ENCODE data around the gene TMEM196.
"Not testable (repeated sequence)": the region's sequence is repeated elsewhere in the genome, so short reads cannot be mapped to it uniquely, and the experiment has no call there.

The TMEM196 gene

GRCh38 chr7:19707240-19707639 is 66.2 kb downstream of the TMEM196 start:
- DNase-seq (ENCODE audit: low read depth in 2 of 2) = no peak

GRCh38 chr7:19705663-19706062 is 67.8 kb downstream of the TMEM196 start:
- DNase-seq (ENCODE audit: low read depth in 2 of 2) = no peak

DNA sequence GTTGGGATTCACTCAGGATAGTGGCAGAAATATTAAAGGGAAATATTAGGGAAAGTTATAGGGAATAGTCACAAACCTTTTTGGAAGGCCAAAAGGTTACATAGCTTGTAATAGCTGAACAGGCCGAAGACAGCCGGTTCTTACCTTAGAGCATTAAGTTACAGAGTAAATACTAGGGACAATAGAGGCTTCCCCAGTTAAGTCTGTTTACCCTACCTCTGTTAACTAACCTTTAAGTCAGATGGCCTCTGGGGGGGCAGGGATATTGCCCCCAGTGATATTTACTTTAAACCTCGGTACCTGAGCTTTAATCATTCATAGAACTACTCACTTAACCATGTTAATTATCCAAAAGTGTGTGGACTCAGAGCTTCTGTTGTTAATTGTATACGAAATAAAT is 71.9 kb downstream of the TMEM196 start:
- no peak for DNase-seq (ENCODE audit: low read depth in 2 of 2)

DNA sequence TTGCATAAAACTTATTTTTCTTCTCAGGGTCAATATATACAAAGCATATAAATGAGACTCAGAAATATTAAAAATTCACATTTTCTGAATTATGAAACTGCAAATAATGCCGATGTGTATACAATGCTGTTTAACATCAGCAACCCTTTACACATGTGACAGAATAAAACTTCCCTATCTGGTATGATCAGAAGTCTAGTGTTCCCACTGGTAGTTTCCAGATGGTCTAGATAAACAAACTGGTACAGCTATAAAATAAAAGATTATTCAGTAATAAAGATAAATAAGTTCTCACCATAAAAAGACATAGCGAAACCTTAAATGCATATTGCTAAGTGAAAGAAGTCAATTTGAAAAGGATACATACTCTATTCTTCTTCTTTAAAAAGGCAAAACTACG is 72.5 kb downstream of the TMEM196 start:
- no peak for DNase-seq (ENCODE audit: low read depth in 2 of 2)

DNA sequence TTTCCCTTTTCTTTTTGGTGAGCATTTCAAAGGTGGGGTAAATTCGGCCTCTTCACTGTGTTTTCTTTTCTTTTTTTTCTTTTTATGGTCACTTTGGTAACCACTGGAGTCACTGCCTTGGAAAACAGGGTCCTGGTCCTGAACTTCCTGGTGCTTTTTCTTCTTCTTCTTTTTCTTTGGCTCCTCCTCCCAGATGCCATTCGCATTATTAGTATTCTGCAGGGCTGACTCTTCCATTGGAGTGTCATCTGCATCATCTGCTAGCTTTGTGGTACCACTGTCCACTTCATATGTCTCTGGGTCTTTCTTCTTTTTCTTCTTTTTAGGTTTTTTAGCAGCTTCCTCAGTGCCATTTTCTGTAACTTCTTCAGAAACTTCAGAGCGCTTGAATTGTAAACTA is 75.1 kb downstream of the TMEM196 start:
- no peak for DNase-seq (ENCODE audit: low read depth in 2 of 2)

DNA sequence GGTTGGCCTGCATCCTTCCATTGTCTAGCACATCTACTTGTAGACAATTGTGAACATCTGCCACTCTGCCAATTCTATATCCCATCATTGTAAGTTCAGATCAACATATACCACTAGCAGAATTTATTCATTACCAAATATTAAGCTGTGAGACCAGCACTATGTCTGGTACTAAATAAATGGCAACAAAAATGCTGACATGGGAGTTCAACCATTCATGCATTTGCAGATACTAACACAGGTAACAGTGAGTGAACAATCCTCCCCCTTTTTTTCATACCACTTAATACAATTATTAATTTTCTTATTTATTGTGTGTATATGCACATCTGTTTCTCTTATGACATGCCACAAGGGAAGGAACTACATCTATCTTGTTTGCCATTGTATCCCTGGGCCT is 76.5 kb downstream of the TMEM196 start:
- DNase-seq (ENCODE audit: low read depth in 2 of 2) = no peak

- no peak for DNase-seq (ENCODE audit: low read depth in 2 of 2)
Observed at GRCh38 chr7:19692111-19692828, 81.1 kb downstream of the TMEM196 start.

- DNase-seq (ENCODE audit: low read depth in 2 of 2) = no peak
Observed at GRCh38 chr7:19690736-19691135, 82.7 kb downstream of the TMEM196 start.

GRCh38 chr7:19689130-19689529 is 84.3 kb downstream of the TMEM196 start:
- not testable (repeated sequence) for DNase-seq (ENCODE audit: low read depth in 2 of 2)

- no peak for DNase-seq (ENCODE audit: low read depth in 2 of 2)
Observed at GRCh38 chr7:19681596-19681995, 91.8 kb downstream of the TMEM196 start.

GRCh38 chr7:19677180-19677579 is 96.2 kb downstream of the TMEM196 start:
- no peak for DNase-seq (ENCODE audit: low read depth in 2 of 2)

GRCh38 chr7:19675816-19676215 is 97.6 kb downstream of the TMEM196 start:
- no peak for DNase-seq (ENCODE audit: low read depth in 2 of 2)

GRCh38 chr7:19674266-19674960 is 99.0 kb downstream of the TMEM196 start:
- no peak for DNase-seq (ENCODE audit: low read depth in 2 of 2)

DNA sequence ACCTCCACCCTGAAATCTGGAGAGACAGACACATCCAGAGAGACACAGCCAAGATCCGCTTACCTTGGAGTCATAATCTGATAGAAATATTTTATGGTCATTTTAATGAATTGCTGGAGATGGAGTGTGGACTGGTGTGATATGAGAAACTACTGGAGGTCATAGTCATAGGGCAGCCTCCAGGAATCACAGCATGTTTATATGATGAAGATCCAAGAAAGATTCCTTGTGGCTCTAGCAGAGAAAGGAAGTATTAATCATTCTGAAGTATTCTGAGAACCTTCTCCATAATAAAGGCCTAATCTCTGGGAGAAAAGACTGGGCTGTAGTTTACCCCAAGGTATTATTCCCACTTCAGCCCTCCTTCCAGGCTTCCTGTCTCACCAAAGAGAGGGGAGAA is 102.6 kb downstream of the TMEM196 start:
- DNase-seq (ENCODE audit: low read depth in 2 of 2) = no peak
